Right lobe of liver (tissue), 6 donors: ENCODE results near the gene OMG. TPM values are rescaled to one million over a fixed set of nuclear protein-coding genes. Genes with fewer than 3 reads are reported as not detected.

Source experiments
- ATAC-seq, 4 donors: fragments of 200-7000 bp; cut with Tn5 transposase; one replicate each; pipeline ENCODE4 v1.9.1; 2020; ENCODE audit warnings: mild to moderate bottlenecking in 4 of 4, moderate library complexity in 4 of 4
- DNase-seq, 3 donors: peaks; one replicate each; pipeline ENCODE4 v3.0.0-alpha.2; 2020
- H3K27ac ChIP-seq, 3 donors: fragments of 200-600 bp; one replicate each; pipeline ENCODE4 v1.8.0; 2022
- H3K27me3 ChIP-seq, 2 donors: fragments of 200-600 bp; one replicate each; pipeline ENCODE4 v1.8.0; 2022
- H3K36me3 ChIP-seq, 4 donors: fragments of 200-600 bp; sonication (generic) in 1 of 4; one replicate each; pipeline versions ENCODE4 v1.5.1 to v1.8.0; 2017 to 2022; ENCODE audit warnings: control low read depth in 1 of 4
- H3K4me1 ChIP-seq, 4 donors: fragments of 200-600 bp; sonication (generic) in 1 of 4; one replicate each; pipeline versions ENCODE4 v1.5.1 to v1.8.0; 2017 to 2022; ENCODE audit warnings: control low read depth in 1 of 4
- H3K4me3 ChIP-seq, 3 donors: fragments of 200-600 bp; one replicate each; pipeline ENCODE4 v1.8.0; 2022
- H3K9me3 ChIP-seq, 4 donors: fragments of 200-600 bp; sonication (generic) in 1 of 4; one replicate each; pipeline versions ENCODE4 v1.5.1 to v1.8.0; 2017 to 2022; ENCODE audit warnings: control low read depth in 1 of 4
- CTCF ChIP-seq, 4 donors: fragments of 200-600 bp in 3 of 4; fragments of 450-650 bp in 1 of 4; IDR thresholded peaks; one replicate each; pipeline versions ENCODE4 v1.5.1 to v1.8.0; 2016 to 2022; ENCODE audit warnings: antibody characterized with exemption in 4 of 4, mild to moderate bottlenecking in 2 of 4
- POLR2A ChIP-seq: fragments of 450-650 bp; IDR thresholded peaks from one replicate; pipeline ENCODE4 v1.6.1; 2017; ENCODE audit warnings: antibody characterized with exemption, mild to moderate bottlenecking
- WGBS: methylation state at CpG from one replicate; pipeline ENCODE4 v1.1.6; 2018; ENCODE audit warnings: low coverage, low lambda C conversion rate; ENCODE audit not compliant: insufficient coverage; ENCODE audit errors: missing lambda C conversion rate; 5-methylcytosine and 5-hydroxymethylcytosine counted together
- intact Hi-C, 2 donors: fragments of 100-400 bp; cut with DNase I; formaldehyde crosslinking; loops; one replicate each; pipeline versions ENCODE4 v1.11.2 to v1.14.1; 2022
- total RNA-seq, 6 experiments: library from RNA; depleted of rRNA in 2 of 6; stranded (reverse); fragments of >200 nt in 2 of 6; fragmentation: NEBNext Ultra II Directional in 3 of 6; extraction: Animal tissue kit (Norgen Biotek cat#: 25700) in 3 of 6; gene quantifications; one replicate each; pipeline versions ENCODE4 v1.1.0 to v1.2.4, GENCODE V29; 2016 to 2023
- donor health status: DM: no; HTN: yes; CAD: no.
- donor health status: DM: no; HTN: no; CAD: no.
- donor health status: DM: no; HTN: no; CAD: no.
- donor health status: DM: no; HTN: yes; CAD: no.
- donor health status: DM: no; HTN: yes; CAD: no.

Gene OMG
- total RNA-seq, 6 experiments from 2014 or later, result 0.29 to 0.62 TPM; not detected in 4

- DNase-seq (no peak), ATAC-seq (no peak)
- no peaks in the 10 kb centered on the region for H3K4me1 ChIP-seq
- TF ChIP-seq CTCF (IDR thresholded peaks at IDR 0.05) (no peak), POLR2A (no peak)
- no peak overlapping the region for H3K27ac ChIP-seq
- intact Hi-C loops, result no loop called here
- H3K9me3 ChIP-seq, result no peaks in the 10 kb centered on the region
- WGBS, result 91% methylated on average over 9 of the region's 12 CpGs
- H3K4me3 ChIP-seq, result no peak overlapping the region
- H3K27me3 ChIP-seq, result no peaks in the 10 kb centered on the region
- H3K36me3 ChIP-seq, result peaks cover 0 to 4% (median 0%) of the 10 kb centered on the region in 4 donors
Measured at GRCh38 chr17:31327534-31328159, 30.6 kb upstream of the OMG start.

- ATAC-seq (no peak), DNase-seq (no peak)
Measured at GRCh38 chr17:31323551-31323950, 26.5 kb upstream of the OMG start.

GRCh38 chr17:31321966-31322365 is 24.9 kb upstream of the OMG start:
- Histone ChIP-seq H3K27ac (no peak overlapping the region), H3K4me1 (no peaks in the 10 kb centered on the region), H3K4me3 (no peak overlapping the region), H3K36me3 (no peaks in the 10 kb centered on the region), H3K27me3 (no peaks in the 10 kb centered on the region), H3K9me3 (no peaks in the 10 kb centered on the region)
- ATAC-seq, result no peak
- DNase-seq, result no peak
- WGBS, result 73% methylated on average over 1 of the region's 4 CpGs
- intact Hi-C loops, result no loop called here
- TF ChIP-seq CTCF (IDR thresholded peaks at IDR 0.05) (no peak), POLR2A (no peak)

More at GRCh38 chr17:31323551-31323950, 26.5 kb upstream of the OMG start:
- H3K27ac ChIP-seq, result no peak overlapping the region
- H3K36me3 ChIP-seq, result peaks cover 0 to 4% (median 0%) of the 10 kb centered on the region in 4 donors
- no peaks in the 10 kb centered on the region for H3K4me1 ChIP-seq
- no peak overlapping the region for H3K4me3 ChIP-seq
- no peaks in the 10 kb centered on the region for H3K9me3 ChIP-seq
- no peak for TF ChIP-seq POLR2A
- TF ChIP-seq CTCF (IDR thresholded peaks at IDR 0.05), result no peak
- H3K27me3 ChIP-seq, result no peaks in the 10 kb centered on the region
- intact Hi-C loops, result no loop called here

GRCh38 chr17:31321481-31321880 is 24.4 kb upstream of the OMG start, which contains the start of gene EVI2A:
TSS of gene EVI2A (minus strand) at chr17:31321622. CDS start at chr17:31319013, 2,609 bp downstream.
- H3K9me3 ChIP-seq, result no peaks in the 10 kb centered on the region
- intact Hi-C loops, result no loop called here
- no peaks in the 10 kb centered on the region for H3K27me3 ChIP-seq
- H3K4me3 ChIP-seq, result peak within 1 kb of the TSS in 2 of 3 donors; percentile 10 to 19
- TF ChIP-seq POLR2A, result peak; percentile 31
- no peak for TF ChIP-seq CTCF (IDR thresholded peaks at IDR 0.05)
- H3K36me3 ChIP-seq, result no peaks in the 10 kb centered on the region
- DNase-seq (no peak), ATAC-seq (peak; percentile 43 to 80 (median 71))
- no peaks in the 10 kb centered on the region for H3K4me1 ChIP-seq
- peak within 1 kb of the TSS; percentile 5 to 66 (median 23) for H3K27ac ChIP-seq
- 48% methylated on average over 3 of the region's 3 CpGs for WGBS
